LoVo (cell line): ENCODE data around the gene YJEFN3.

Experiments
- DNase-seq: peaks from one replicate; pipeline ENCODE4 v3.0.0-alpha.2; 2016; ENCODE audit warnings: low spot score

YJEFN3 gene

DNA sequence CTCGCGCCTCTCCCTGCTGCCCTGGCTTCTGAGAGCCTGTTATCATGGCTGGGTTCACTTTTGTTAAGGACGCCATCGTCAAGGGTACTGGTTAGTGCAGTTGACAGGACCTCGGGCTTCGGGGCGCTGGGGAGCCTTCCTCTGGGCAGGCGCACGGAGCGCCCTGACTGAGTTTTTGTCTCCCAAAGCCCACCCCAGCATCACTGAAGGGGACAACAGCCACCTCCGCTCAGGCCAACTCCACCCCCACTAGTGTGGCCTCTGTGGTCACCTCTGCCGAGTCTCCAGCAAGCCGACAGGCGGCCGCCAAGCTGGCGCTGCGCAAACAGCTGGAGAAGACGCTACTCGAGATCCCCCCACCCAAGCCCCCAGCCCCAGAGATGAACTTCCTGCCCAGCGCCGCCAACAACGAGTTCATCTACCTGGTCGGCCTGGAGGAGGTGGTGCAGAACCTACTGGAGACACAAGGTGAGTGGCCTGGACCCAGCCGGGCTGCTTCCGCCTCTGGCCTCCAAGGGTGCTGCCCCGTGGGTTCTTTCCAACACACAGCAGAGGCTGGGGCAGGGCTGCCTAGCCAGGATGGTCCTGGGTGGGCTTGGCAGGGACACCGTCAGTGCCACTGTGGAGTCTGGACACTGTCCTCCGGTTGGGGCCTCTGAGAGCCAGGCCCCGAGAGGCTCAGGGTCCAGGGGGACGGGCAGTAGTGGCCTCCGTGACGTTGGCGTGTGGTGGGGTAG lies 30.3 kb upstream of the YJEFN3 start:
- no peak for DNase-seq

DNA sequence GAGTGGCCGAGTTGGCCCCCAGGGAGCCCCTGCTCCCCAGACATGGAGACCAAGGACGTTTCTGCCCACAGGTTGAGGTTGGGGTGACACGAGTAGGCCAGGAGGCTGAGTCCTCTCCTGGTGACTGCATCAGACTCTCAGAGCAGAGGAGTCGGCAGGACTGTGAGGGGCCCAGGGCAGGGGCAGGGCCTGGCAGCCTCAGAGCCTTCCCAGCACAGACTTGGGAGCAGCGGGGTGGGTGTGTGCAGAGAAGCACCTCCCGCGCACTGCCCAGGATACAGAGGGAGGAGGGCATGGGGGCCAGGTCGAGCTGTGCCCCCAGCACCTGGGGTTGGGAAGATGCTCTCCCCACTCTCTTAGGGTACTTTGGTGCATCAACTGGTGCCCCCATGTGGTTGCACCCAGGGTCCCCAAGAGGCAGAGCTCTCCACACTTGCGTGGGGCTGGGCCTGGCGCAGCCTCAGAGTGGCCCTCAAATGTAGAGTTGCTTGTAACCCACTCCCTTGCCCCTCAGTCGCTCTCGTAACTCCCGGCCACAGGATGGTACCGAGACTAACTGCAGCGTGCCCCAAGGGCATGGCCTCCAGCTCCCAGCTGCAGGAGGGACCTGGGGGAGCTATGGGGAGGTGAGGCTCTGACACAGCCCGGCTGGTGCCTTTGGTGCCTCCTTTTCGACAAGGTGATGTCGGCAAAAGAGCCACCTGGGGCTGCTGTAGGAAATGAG lies 29.3 kb upstream of the YJEFN3 start:
- DNase-seq, result no peak

DNA sequence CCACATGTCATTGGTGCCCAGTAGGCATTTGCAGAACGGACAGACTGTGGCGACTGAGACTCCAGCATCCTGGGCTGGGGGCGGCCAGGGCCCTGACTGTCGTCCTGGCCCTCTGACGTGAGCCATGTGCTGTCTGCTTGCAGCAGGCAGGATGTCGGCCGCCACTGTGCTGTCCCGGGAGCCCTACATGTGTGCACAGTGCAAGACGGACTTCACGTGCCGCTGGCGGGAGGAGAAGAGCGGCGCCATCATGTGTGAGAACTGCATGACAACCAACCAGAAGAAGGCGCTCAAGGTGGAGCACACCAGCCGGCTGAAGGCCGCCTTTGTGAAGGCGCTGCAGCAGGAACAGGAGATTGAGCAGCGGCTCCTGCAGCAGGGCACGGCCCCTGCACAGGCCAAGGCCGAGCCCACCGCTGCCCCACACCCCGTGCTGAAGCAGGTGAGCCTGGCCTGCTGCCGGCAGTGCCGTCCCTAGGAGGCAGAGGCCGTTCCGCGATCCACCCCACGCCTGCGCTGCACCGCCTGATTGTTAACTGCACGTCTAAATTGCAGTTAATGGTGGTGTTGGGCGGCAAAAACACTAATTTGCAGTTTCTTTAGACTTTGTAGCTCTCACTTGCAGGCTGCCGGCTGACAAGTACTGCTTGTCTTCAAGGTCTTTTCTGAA lies 27.6 kb upstream of the YJEFN3 start:
- DNase-seq, result no peak

DNA sequence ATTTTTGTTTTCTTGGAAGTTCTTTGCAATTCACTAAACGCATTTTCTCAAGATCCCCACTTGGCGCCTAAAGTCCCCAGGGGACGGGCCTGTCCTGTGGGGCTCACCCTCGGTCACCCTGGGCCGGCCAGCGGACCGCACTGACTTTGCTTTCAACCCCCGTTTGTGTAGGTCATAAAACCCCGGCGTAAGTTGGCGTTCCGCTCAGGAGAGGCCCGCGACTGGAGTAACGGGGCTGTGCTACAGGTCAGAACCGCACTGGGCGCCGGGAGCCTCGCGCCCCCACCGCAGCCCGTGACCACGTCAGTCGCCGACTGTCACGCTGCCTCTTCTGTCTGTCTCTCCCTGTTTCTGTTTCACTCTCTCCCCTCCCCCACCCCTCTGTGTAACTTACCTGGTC lies 26.9 kb upstream of the YJEFN3 start:
- DNase-seq, result no peak

DNA sequence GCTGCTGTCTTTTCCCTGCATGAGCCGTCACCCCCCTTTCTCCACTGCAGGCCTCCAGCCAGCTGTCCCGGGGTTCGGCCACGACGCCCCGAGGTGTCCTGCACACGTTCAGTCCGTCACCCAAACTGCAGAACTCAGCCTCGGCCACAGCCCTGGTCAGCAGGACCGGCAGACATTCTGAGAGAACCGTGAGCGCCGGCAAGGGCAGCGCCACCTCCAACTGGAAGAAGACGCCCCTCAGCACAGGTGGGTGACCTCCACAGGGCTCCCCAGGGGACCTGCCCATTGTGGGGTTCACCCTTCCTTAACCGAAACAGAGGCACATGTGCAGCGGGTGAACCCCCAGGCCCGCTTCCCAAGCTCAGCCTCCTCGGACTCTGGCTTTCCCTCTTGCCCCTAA lies 26.4 kb upstream of the YJEFN3 start:
- no peak for DNase-seq

DNA sequence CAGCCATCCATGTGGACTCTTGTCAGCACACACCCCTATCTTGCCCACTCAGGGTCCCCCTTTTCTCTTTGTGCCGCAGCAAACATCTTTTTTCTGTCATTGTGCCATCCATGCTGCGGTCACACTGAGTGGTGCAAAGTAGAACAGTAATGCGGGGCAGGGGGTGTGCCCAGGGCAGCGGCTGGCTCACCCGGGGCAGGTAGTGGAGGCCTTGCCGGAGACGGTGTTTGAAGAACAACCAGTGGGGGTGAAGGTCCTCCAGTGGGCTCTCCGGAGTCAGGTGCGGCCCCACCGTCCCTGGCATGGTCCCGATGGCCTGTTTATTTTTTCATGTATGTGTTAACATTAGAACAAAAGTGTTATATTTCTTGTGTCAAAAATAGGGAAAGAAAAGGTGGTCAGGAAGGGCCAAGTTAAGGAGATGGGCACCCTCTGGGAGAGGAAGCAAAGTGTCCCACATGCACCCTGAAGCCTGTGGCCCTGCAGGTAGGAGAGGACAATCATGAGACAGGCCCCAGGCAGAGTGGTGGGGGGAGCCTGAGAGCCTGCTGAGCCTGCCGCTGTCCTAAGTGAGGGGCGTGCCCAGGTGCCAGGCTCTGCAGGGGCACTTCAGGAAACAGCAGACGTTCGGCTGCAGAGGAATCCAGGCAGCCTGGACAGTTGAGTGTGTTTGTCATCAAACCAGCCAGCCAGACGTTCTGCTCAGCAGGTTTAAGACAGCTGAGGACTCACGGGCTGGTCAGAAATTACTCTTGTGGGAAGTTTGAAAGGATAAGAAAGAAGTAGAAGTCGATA lies 25.7 kb upstream of the YJEFN3 start:
- no peak for DNase-seq

DNA sequence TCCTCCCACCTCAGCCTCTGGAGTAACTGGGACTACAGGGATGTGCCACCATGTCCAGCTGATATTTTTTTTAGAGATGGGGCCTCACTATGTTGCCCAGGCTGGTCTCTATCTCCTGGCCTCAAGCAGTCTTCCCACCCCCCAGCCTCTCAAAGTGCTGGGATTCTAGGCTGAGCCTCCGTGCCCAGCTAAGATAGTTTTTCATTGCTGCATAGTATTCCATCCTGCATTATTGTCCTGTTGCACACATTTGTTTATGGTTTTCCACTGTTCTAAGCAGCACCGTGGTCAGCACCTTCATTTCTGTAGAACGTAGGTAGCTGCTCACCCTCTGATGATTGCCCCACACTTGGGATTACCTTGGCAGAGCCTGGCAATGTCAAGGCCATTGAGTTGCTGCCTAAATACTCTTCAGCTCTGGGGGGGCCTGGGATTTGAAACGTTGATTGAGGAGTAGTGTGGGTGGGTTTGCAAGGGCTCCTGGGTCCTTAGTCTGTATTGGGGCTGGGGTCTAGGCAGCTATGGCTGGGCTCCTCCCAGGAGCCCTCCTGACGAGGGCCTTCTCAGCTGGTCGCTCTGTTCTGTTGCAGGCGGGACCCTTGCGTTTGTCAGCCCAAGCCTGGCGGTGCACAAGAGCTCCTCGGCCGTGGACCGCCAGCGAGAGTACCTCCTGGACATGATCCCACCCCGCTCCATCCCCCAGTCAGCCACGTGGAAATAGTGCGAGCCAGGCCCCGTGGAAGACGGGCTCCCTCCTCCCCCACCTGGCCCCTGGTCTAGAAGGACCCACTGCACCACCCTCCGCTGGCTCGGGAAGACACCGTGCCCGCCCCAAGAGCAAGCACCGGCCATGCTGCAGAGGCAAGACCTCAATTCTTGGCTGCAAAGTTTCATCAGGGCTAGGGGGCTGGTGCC lies 23.7 kb upstream of the YJEFN3 start:
- no peak for DNase-seq

DNA sequence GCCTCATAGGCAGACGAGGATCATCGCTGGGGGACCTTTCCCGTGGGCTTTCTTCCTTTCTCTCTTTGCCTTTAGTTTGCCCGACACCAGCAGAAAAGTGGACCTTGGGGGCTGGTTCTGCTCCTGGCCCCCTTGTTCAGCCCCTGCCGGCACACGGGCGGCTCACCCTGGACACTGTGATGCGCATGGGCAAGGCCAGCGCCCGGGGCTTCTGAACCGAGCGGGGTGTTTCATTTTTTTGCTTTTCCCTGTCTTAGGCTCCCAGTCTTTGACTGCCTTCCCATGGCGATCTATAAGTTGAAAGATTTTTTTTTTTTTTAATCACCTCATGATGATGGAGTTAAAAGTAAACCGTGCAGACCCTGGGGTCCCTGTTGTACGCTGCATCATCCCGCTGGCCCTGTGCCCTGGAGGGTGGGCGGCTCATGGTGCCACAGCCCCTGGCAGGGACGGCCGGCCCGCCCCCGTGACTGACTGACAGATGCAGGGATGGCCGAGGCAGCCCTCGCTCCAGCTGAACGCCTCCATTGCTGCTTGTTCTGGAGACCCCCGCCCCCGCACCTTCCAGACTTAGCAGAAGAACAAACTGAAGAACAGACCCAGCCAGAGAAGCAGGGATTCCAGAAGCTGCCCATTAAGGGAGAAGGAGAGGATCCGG lies 22.9 kb upstream of the YJEFN3 start:
- no peak for DNase-seq

DNA sequence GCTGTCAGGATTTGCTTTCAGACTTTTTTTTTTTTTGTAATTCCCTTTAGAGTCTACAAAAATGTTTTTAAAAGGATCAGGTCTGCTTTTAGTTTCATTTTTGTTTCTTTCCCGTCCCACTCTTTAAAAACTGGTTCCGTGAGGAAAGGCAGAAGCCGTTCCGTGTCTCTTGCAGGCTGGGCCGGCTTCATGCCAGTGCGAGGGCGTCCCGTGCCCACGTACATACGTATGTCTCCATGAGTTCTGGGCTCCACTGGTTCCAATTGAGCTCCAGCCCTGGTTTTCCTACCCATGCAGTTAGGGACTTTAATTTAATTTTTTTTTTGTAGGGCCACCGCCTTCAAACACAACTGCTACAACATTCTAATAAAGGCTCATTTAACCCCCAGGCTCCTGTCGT lies 22.1 kb upstream of the YJEFN3 start:
- no peak for DNase-seq

DNA sequence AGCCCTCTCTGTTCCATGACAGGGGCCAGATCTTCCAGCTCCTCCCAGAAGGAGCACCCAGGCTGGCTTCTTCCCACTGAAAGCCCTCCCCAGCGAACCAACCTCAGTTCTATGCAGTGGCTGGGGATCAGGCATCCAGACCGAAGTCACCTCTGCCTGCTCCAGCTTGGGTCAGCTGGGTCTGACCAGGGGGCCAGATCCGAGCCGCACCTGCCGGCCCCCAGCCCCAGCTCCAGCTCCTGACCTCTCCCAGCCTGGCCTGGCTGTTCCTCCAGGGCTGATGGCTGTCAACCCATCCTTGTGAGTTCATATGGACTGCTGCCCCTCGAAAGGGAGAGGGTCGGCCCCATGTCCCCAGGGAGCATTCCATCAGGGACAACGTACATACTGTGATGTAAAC lies 21.4 kb upstream of the YJEFN3 start:
- no peak for DNase-seq

DNA sequence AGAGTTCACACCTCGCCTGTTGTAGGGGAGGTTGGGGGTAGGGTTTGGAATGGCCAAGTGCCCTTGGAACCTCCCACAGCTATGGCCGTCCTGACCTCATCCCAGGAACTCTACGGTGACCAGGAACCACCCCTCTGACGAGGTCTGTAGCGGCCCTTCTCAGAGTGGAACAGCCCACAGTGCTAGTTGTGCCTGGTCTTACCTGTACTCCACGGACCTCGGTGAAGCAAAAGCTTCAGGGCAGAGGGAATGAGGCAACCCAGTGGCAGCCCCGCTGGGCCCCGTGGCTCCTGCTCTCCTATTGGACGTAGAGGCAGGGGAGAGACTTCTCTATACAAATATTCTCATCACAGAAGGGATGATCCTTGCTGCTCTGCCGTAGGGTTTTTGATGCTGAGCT lies 20.5 kb upstream of the YJEFN3 start:
- no peak for DNase-seq

DNA sequence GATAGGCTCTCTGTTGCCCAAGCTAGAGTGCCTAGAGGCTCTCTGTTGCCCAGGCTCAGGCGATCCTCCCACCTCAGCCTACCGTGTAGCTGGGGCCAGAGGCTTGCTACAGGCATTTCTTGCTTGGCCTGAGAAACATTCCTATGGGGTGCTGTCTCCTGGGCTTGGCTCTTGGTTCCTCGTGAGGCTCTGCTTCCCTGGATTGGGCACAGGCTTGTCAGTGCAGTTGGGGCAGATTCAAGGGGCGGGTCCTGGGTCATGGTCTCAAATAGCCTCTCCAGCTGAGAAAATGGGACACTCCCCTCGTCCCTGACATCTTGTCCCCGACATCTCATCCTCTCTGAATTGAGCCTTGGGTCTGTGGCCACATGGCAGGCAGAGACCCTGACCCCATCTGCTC lies 18.3 kb upstream of the YJEFN3 start:
- DNase-seq, result no peak

DNA sequence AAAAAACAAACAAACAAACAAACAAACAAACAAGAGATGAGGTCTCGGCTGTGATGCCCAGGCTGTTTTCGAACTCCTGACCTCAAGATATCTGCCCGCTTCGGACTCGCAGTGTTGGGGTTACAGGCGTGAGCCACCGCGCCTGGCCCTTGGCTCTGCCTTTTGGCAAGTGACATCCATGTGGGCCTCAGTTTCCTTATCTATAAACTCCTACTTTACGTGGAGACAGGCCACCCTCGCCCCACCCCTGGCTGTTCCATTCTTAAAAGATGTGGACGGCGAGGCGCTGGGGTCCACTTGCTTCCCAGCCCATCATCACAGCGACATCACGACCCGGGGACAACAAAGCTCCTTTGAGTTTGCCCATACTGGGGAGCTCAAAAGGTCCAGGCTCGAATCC lies 15.0 kb upstream of the YJEFN3 start:
- DNase-seq, result no peak

DNA sequence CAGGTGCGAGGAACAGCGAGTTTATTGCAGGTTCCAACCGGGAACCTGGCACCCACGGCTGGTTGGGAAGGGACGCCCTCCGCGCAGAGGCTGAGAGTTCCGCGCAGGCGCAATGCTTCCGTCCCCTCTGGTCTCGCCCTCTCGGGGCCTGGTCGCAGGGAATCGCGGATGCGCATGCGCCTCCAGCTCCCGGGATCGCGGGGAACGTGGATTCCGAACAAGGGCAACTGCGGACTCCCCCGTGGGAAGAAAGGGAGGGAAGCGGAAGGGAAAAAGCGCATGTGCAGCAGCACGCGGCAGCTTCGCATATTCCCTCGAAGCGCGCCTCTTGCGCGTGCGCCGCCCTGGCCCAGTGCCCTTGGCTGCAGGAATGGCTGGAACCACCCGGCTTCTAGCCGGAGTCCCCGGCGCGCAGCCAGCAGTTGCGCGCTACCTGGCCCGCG lies 14.5 kb upstream of the YJEFN3 start:
- DNase-seq, result no peak

DNA sequence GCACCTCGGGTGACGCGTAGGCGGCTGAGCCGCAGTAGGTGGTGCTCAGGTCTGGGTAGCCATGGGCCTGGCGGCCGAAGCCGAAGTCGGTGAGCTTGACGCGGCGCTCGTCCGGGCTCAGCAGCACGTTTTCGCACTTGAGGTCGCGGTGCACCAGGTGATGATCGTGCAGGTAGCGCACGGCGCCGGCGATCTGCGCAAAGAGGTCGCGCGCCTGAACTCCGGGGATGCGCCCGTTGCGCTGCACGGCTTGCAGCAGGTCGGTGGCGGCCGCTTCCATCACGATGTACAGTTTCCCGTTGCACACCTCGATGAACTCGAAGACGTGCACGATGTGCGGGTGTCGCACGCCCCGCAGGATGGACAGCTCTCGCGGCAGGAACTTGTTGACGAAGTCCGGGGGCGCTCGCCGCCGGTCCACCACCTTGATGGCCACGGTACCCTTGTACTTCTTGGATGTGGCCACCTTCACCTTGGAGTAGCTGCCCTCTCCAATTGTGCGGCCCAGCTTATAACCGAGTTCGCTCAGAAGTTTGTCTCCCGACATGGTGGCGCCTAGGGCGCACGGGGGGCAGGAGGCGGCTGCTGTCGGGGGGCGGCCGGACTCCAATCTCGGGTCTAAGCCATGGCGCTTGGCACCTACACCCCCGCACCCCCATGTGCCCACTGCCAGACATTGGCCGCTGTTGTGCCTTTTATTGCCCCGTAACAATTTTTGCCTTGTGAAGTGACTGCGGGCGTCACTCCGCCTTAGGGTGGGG lies 13.7 kb upstream of the YJEFN3 start, which contains the start of gene TSSK6:
Gene TSSK6, minus strand, starts transcription at position 668 of the 761 bp plus-strand sequence. Its CDS starts 121 bp downstream, at position 547.
- DNase-seq, result no peak

DNA sequence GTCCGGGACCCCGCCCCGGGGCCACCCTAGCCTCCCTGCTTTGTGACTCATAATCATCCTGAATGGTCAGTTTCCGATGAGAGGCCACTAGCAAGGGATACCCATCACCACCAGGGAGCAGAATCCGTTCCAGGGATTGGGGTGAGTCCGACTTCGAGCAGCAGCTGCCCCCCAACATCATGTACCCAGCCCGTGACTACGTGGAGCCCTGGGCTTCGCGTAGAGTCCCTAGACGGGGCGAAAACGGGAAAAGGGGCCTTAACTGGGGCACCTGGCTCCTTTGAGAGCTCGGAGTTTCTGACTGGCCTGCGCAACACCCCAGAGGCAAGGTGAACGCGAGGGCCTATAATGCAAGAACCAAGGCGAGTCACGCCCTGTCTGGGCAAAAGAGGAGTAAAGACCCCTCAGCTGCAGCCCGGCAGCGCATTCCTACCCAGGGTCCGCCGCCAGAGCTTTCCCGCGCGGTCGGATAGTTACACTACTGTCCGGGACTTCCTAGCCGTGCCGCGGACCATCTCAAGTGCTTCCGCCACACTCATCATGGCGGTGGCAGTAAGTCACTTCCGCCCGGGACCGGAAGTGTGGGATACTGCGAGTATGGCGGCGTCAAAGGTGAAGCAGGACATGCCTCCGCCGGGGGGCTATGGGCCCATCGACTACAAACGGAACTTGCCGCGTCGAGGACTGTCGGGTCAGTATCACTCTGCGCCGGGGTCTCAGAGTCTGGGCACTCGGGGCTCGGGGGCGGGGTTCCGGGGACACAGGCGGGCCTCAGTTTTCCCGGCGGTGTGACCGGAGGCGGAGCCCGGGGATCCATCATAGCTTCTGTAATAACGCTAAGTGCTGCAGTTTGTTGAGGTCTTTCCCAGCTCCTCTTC lies 12.8 kb upstream of the YJEFN3 start, which contains the start of gene NDUFA13:
Gene NDUFA13, plus strand, starts transcription at position 584 of the 878 bp plus-strand sequence. Its CDS starts 14 bp downstream, at position 598.
- peak; percentile 90 for DNase-seq

DNA sequence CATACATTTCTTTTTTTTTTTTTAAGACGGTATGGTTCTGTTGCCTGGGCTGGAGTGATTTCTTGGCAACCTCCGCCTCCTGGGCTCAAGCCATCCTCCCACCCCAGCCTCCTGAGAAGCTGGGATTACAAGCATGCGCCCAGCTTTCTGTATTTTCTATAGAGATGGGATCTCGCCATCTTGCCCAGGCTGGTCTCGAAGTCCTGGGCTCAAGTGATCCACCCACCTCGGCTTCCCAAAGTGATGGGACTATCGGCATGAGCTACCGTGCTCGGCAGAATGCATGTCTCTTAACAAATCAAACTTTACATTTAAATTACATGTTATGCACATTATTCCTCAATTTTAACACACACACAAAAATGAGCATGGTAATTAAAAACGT lies 11.5 kb upstream of the YJEFN3 start:
- DNase-seq, result no peak

DNA sequence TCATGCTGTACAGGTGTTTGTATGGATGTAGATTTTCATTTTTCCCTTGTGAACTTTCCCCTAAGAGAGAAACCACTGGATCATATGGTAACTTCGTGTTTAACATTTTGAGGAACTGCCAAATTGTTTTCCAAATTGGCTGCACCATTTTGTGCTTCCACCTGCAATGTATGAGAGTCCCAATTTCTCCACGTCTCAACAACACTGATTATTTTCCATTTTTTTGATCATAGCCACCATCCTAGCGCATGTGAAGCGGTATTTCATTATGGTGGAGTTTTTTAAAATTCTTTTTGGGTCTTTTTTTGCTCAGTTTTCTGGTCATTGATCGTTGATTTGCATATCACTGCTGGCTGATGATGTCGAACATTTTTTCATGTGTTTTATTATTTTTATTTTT lies 7.7 kb upstream of the YJEFN3 start:
- DNase-seq, result no peak

DNA sequence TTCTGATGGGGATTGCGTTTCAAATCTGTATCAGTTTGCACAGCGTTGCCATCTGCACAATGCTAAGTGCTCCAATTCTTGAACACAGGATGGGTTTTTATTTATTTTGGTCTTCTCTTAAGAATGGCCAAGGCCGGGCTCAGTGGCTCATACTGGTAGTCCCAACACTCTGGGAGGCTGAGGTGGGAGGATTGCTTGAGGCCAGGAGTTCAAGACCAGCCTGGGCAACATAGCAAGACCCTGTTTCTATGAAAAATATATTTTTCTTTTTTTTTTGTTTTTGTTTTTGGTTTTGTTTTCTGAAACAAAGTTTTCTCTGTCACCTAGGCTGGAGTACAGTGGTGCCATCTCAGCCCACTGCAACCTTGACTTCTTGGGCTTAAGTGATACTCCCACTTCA lies 5.5 kb upstream of the YJEFN3 start:
- DNase-seq, result no peak
